H1 (cell line): ENCODE results near the gene ILKAP. TPM values are rescaled to one million over a fixed set of nuclear protein-coding genes. Genes with fewer than 3 reads are reported as not detected.

ENCODE experiments used
- ATF3 ChIP-seq: IDR thresholded peaks from 2 replicates; pipeline ENCODE4 v1.6.1; 2011; ENCODE audit warnings: low read depth, mild to moderate bottlenecking, low read length; ENCODE audit not compliant: insufficient read depth
- EGR1 ChIP-seq: IDR thresholded peaks from 2 replicates; pipeline ENCODE4 v1.6.1; 2011; ENCODE audit warnings: low read depth, low read length, borderline replicate concordance
- KDM1A ChIP-seq: fragments of 200-600, 300-600 bp; sonication (generic); IDR thresholded peaks from 2 replicates; pipeline ENCODE4 v1.7.1; 2016; ENCODE audit warnings: mild to moderate bottlenecking, low read length, borderline replicate concordance
- KDM4A ChIP-seq: IDR thresholded peaks from one replicate; pipeline ENCODE4 v1.7.1; 2012; ENCODE audit warnings: low read depth, mild to moderate bottlenecking, moderate library complexity, low read length, inconsistent platforms; ENCODE audit not compliant: severe bottlenecking
- RNF2 ChIP-seq: fragments of 200-900, 300-1000 bp; sonication (generic); IDR thresholded peaks from 2 replicates; pipeline ENCODE4 v1.7.1; 2016; ENCODE audit warnings: borderline replicate concordance, low read depth, mild to moderate bottlenecking, antibody characterized with exemption, low read length; ENCODE audit not compliant: poor library complexity, severe bottlenecking; ENCODE audit errors: missing control alignments
- SP1 ChIP-seq: IDR thresholded peaks from 2 replicates; pipeline ENCODE4 v1.6.1; 2011; ENCODE audit warnings: low read depth, low read length
- YY1 ChIP-seq: IDR thresholded peaks from 2 replicates; pipeline ENCODE4 v1.6.1; 2011; ENCODE audit warnings: low read depth, mild to moderate bottlenecking, low read length
- polyA plus RNA-seq, 7 experiments: library from polyadenylated mRNA; depleted of rRNA in 3 of 7; stranded (reverse) in 5 of 7; unstranded in 2 of 7; fragments of >200 nt in 5 of 7; fragments of 200-250 nt in 2 of 7; gene quantifications; 1 replicate in 5 of 7; 2 replicates in 1 of 7; 4 replicates in 1 of 7; pipeline versions ENCODE4 v1.2.1 to v1.2.3, GENCODE V29; 2011 to 2013; ENCODE audit warnings: missing spikeins in 2 of 7, mixed read lengths in 2 of 7
- total RNA-seq: library from RNA; stranded (reverse); fragmentation: NEBNext Ultra II Directional; extraction: Animal tissue kit (Norgen Biotek cat#: 25700); gene quantifications from 2 replicates; pipeline ENCODE4 v1.2.1, GENCODE V29; 2021

ILKAP gene
- total and polyA plus RNA-seq, 2 of the 8 experiments (the other 6 are each of a cell fraction or from before 2014, with no cell fraction given): 23.5 to 33.8 TPM

GRCh38 chr2:238162251-238162845, 41.1 kb downstream of the ILKAP start (continued):
- TF ChIP-seq SP1: no peak
- no peak for TF ChIP-seq EGR1
- no peak for TF ChIP-seq RNF2
- no peak for TF ChIP-seq ATF3
- no peak for TF ChIP-seq YY1
- TF ChIP-seq KDM1A: no peak
- no peak for TF ChIP-seq KDM4A
